GM12878 (cell line): ENCODE measurements around the gene MGME1. TPM values are rescaled to one million over a fixed set of nuclear protein-coding genes. Genes with fewer than 3 reads are reported as not detected.

Experiments
- ATAC-seq: fragments of 200-7000 bp; cut with Tn5 transposase; 3 replicates; pipeline ENCODE4 v1.9.1; 2020; ENCODE audit warnings: mild to moderate bottlenecking, moderate library complexity
- BruUV-seq: library from RNA; stranded (reverse); fragments of 400-500 nt; replicated peaks from 2 replicates; lab custom pipeline; 2021; lab: Mats Ljungman, UMichigan
- CTCF ChIA-PET: fragments of 300-600 bp; sonication (Branson Sonifier 250); formaldehyde crosslinking; extraction: SDS; loops from one replicate; lab custom pipeline; 2021; ENCODE audit warnings: inconsistent platforms; lab: Yijun Ruan, JAX
- POLR2A ChIA-PET: fragments of 350-600 bp; formaldehyde crosslinking; extraction: SDS; loops from one replicate; lab custom pipeline; 2021; ENCODE audit warnings: inconsistent platforms; lab: Charles Lee
- RAD21 ChIA-PET: fragments of 300-600 bp; sonication (Branson Sonifier 250); formaldehyde crosslinking; loops from one replicate; lab custom pipeline; 2023; ENCODE audit warnings: antibody characterized with exemption; ENCODE audit not compliant: unreplicated experiment; lab: Charles Lee
- SMC1A ChIA-PET: fragments of 300-600 bp; sonication (Branson Sonifier 250); formaldehyde crosslinking; loops from one replicate; lab custom pipeline; 2023; ENCODE audit not compliant: unreplicated experiment, uncharacterized antibody; lab: Charles Lee
- DNase-seq: peaks from one replicate; pipeline ENCODE4 v3.0.0-alpha.2; 2011; ENCODE audit warnings: low read depth, low spot score
- FAIRE-seq: peaks from 3 replicates; lab custom pipeline; 2011; peaks lifted over from hg19 to GRCh38; lab: Jason Lieb, UNC
- H2AFZ ChIP-seq: 2 replicates; pipeline ENCODE4 v1.6.0; 2011; ENCODE audit warnings: low read depth, low read length, control low read depth; ENCODE audit not compliant: control insufficient read depth
- H3K27ac ChIP-seq: 2 replicates; pipeline ENCODE4 v1.5.1; 2011; ENCODE audit warnings: control low read depth; ENCODE audit not compliant: control insufficient read depth, insufficient read depth
- H3K27me3 ChIP-seq, 2 experiments: replicated peaks in 1 of 2; 2 replicates each; pipeline versions ENCODE4 v1.6.0 to v1.6.1; 2011; ENCODE audit warnings: low read length in 1 of 2; ENCODE audit not compliant: control insufficient read depth in 2 of 2, insufficient read depth in 2 of 2
- H3K36me3 ChIP-seq, 2 experiments: 2 replicates each; pipeline ENCODE4 v1.5.1; 2011; ENCODE audit warnings: low read length in 1 of 2; ENCODE audit not compliant: control insufficient read depth in 2 of 2, insufficient read depth in 2 of 2
- H3K4me1 ChIP-seq: 2 replicates; pipeline ENCODE4 v1.6.1; 2011; ENCODE audit warnings: mild to moderate bottlenecking, low read length, moderate library complexity, mixed read lengths; ENCODE audit not compliant: control insufficient read depth, insufficient read depth
- H3K4me2 ChIP-seq: 2 replicates; pipeline ENCODE4 v1.6.0; 2011; ENCODE audit warnings: control low read depth; ENCODE audit not compliant: control insufficient read depth, insufficient read depth
- H3K4me3 ChIP-seq: fragments of 200-600 bp; sonication (generic); 2 replicates; pipeline ENCODE4 v1.5.1; 2016
- H3K79me2 ChIP-seq: 2 replicates; pipeline ENCODE4 v1.6.0; 2011; ENCODE audit warnings: low read length; ENCODE audit not compliant: control insufficient read depth, insufficient read depth
- H3K9ac ChIP-seq: 2 replicates; pipeline ENCODE4 v1.8.0; 2011; ENCODE audit warnings: low read length, control low read depth, mixed read lengths; ENCODE audit not compliant: control insufficient read depth, insufficient read depth
- H3K9me3 ChIP-seq: replicated peaks from 3 replicates; pipeline ENCODE4 v1.5.1; 2011; ENCODE audit warnings: mild to moderate bottlenecking, low read length; ENCODE audit not compliant: control insufficient read depth, insufficient read depth
- H4K20me1 ChIP-seq: 2 replicates; pipeline ENCODE4 v1.6.0; 2011; ENCODE audit not compliant: control insufficient read depth, insufficient read depth
- CBX5 ChIP-seq: sonication (generic); IDR thresholded peaks from 2 replicates; pipeline ENCODE4 v1.6.1; 2016; ENCODE audit warnings: low read depth, moderate library complexity, mild to moderate bottlenecking, inconsistent platforms
- CREM ChIP-seq: IDR thresholded peaks from 2 replicates; pipeline ENCODE4 v1.6.1; 2014; ENCODE audit warnings: antibody characterized with exemption, low read depth
- FOXM1 ChIP-seq: IDR thresholded peaks from 2 replicates; pipeline ENCODE4 v1.6.1; 2012; ENCODE audit warnings: low read depth, mild to moderate bottlenecking, inconsistent platforms, low read length, moderate library complexity
- IKZF2 ChIP-seq, 2 experiments: fragments of 450-650 bp; IDR thresholded peaks; 2 replicates each; pipeline ENCODE4 v1.6.1; 2017; ENCODE audit warnings: mild to moderate bottlenecking in 2 of 2, moderate library complexity in 2 of 2
- SP1 ChIP-seq: IDR thresholded peaks from one replicate; pipeline ENCODE4 v1.6.1; 2011; ENCODE audit warnings: low read depth, low read length
- ZNF24 ChIP-seq: fragments of 450-650 bp; IDR thresholded peaks from 2 replicates; pipeline ENCODE4 v1.6.1; 2017; ENCODE audit warnings: antibody characterized with exemption, mild to moderate bottlenecking
- ZNF274 ChIP-seq: IDR thresholded peaks from one replicate; pipeline ENCODE4 v1.8.0; 2011; ENCODE audit not compliant: insufficient read length, insufficient read depth
- WGBS: methylation state at CpG from one replicate; pipeline ENCODE4 v1.1.6; 2016; ENCODE audit warnings: low lambda C conversion rate; ENCODE audit not compliant: insufficient replicate concordance, insufficient coverage; ENCODE audit errors: missing lambda C conversion rate; 5-methylcytosine and 5-hydroxymethylcytosine counted together
- in situ Hi-C: fragments of 300-500 bp; cut with MboI; formaldehyde crosslinking; loops from 9 replicates; pipeline ENCODE4 v1.14.3; 2018; ENCODE audit warnings: mixed read lengths
- intact Hi-C: fragments of 100-400 bp; cut with micrococcal nuclease; formaldehyde crosslinking; loops from one replicate; pipeline ENCODE4 v1.14.2; 2022; ENCODE audit not compliant: unreplicated experiment
- polyA plus RNA-seq, 11 experiments: library from polyadenylated mRNA; depleted of rRNA in 4 of 11; unstranded in 6 of 11; stranded (reverse) in 5 of 11; fragments of >200 nt; fragmentation: Nextera tagmentation in 4 of 11; fragmentation: Illumina TruSeq in 1 of 11; extraction: Ambion mirVana in 4 of 11; extraction: Trizol in 1 of 11; gene quantifications; 1 replicate in 1 of 11; 2 replicates in 10 of 11; pipeline versions ENCODE4 v1.2.1 to v1.2.3, GENCODE V29; 2011 to 2016; ENCODE audit warnings: inconsistent platforms in 2 of 11, missing spikeins in 2 of 11, low read depth in 1 of 11
- total RNA-seq, 4 experiments: library from RNA; depleted of rRNA in 3 of 4; stranded (reverse); fragments of >200 nt in 3 of 4; fragmentation: Illumina TruSeq in 1 of 4; extraction: Trizol in 1 of 4; gene quantifications; 2 replicates each; pipeline versions ENCODE4 v1.2.1 to v1.2.3, GENCODE V29; 2013 to 2021
- TF ChIP-seq, protein P1 (sequence below): fragments of 450-650 bp; IDR thresholded peaks from 2 replicates; pipeline ENCODE4 v1.6.1; 2017; ENCODE audit warnings: mild to moderate bottlenecking, moderate library complexity

Gene MGME1
- total and polyA plus RNA-seq, 10 of the 15 experiments (the other 5 are each of a cell fraction or from before 2014, with no cell fraction given) = 13.4 to 44.8 (median 30.6) TPM

DNA sequence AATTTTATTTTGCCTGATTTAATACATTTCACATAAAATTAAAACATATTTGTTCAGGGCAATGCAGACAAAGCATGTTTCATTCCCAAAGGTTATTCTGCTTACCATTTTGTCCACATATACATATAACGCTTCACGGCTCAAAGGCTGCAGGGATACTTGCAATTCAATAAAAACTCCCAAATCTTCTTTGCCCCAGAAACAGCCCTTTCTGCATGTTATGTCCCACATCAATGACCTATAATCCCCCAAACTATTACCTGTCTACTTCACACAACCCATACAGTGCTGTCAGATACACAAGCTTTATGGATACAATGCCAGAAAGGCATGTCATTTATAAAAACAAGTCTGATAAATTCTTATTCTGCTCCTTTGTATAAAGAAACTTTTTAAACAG is 20.4 kb upstream of the MGME1 start:
- BruUV-seq = no TSS peak
- ChIA-PET CTCF (interaction anchor here (1.0 to 7.1 kb wide), 6 partner anchors 9 to 56 kb away, joined by 3 to 44 read pairs (median 4); no protein-coding TSS in a partner anchor), POLR2A (interaction anchor here (1.2 kb wide), 1 partner anchor 36 kb away, joined by 3 read pairs; no protein-coding TSS in a partner anchor), SMC1A (interaction anchor here (0.8 kb wide), 1 partner anchor 17 kb away, joined by 3 read pairs; no protein-coding TSS in a partner anchor), RAD21 (interaction anchor here (1.1 kb wide), 1 partner anchor 15 kb away, joined by 5 read pairs; no protein-coding TSS in a partner anchor)
- FAIRE-seq = no peak
- peaks cover 21 to 61% of the 10 kb centered on the region in 2 experiments for H3K36me3 ChIP-seq
- no peak for ATAC-seq
- in situ Hi-C loops (no loop called here), intact Hi-C loops (no loop called here)
- no peak for DNase-seq
- peaks cover 16% of the 10 kb centered on the region for H3K4me1 ChIP-seq
- peaks cover 24% of the 10 kb centered on the region for H3K79me2 ChIP-seq
- no peak overlapping the region for H3K4me2 ChIP-seq
- H2AFZ ChIP-seq = no peak overlapping the region
- H3K9ac ChIP-seq = no peak overlapping the region
- 100% methylated on average over 2 of the region's 2 CpGs for WGBS
- no peaks in the 10 kb centered on the region for H3K9me3 ChIP-seq
- H3K27ac ChIP-seq = no peak overlapping the region
- H4K20me1 ChIP-seq = peaks cover 5% of the 10 kb centered on the region; the same call in 1 of the 2 replicates
- no peak overlapping the region for H3K4me3 ChIP-seq
- no peak for TF ChIP-seq FOXM1
- TF ChIP-seq, all 136 proteins: peak for 0
- no peaks in the 10 kb centered on the region for H3K27me3 ChIP-seq

DNA sequence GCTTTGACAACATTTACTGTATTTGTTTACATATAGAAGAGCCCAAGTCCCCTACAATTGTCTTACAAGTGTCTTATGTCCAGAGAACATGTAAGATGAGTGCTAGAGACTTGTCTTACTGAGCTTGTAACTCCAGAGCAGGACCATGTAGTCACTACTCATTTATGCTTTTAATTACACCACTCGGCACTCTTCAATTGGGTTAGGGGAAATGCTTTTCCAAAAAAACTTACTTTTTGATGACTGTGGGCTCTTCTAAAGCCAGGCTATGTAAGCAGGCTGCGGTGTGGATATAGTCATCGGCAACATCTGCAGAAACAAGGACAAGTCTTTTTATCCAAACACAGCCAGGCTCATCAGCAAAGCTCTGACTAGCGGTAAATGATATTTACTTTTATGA is 18.9 kb upstream of the MGME1 start:
- peaks cover 37% of the 10 kb centered on the region for H3K79me2 ChIP-seq
- ChIA-PET CTCF (interaction anchor here (5.6 to 7.1 kb wide), 2 partner anchors 8 to 12 kb away, joined by 20 to 44 read pairs; no protein-coding TSS in a partner anchor), RAD21 (no interaction called here), POLR2A (no interaction called here), SMC1A (no interaction called here)
- H3K4me1 ChIP-seq = peaks cover 10% of the 10 kb centered on the region; the same call in 1 of the 2 replicates
- ATAC-seq (no peak), DNase-seq (no peak), FAIRE-seq (no peak)
- no TSS peak for BruUV-seq
- intact Hi-C loops (no loop called here), in situ Hi-C loops (no loop called here)
- no peak overlapping the region for H3K9ac ChIP-seq
- H3K27ac ChIP-seq = no peak overlapping the region
- TF ChIP-seq, protein P1, sequence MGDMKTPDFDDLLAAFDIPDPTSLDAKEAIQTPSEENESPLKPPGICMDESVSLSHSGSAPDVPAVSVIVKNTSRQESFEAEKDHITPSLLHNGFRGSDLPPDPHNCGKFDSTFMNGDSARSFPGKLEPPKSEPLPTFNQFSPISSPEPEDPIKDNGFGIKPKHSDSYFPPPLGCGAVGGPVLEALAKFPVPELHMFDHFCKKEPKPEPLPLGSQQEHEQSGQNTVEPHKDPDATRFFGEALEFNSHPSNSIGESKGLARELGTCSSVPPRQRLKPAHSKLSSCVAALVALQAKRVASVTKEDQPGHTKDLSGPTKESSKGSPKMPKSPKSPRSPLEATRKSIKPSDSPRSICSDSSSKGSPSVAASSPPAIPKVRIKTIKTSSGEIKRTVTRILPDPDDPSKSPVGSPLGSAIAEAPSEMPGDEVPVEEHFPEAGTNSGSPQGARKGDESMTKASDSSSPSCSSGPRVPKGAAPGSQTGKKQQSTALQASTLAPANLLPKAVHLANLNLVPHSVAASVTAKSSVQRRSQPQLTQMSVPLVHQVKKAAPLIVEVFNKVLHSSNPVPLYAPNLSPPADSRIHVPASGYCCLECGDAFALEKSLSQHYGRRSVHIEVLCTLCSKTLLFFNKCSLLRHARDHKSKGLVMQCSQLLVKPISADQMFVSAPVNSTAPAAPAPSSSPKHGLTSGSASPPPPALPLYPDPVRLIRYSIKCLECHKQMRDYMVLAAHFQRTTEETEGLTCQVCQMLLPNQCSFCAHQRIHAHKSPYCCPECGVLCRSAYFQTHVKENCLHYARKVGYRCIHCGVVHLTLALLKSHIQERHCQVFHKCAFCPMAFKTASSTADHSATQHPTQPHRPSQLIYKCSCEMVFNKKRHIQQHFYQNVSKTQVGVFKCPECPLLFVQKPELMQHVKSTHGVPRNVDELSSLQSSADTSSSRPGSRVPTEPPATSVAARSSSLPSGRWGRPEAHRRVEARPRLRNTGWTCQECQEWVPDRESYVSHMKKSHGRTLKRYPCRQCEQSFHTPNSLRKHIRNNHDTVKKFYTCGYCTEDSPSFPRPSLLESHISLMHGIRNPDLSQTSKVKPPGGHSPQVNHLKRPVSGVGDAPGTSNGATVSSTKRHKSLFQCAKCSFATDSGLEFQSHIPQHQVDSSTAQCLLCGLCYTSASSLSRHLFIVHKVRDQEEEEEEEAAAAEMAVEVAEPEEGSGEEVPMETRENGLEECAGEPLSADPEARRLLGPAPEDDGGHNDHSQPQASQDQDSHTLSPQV = no peak
- no peak for TF ChIP-seq CREM
- TF ChIP-seq CBX5 = no peak
- TF ChIP-seq IKZF2 (IDR thresholded peaks at IDR 0.05) = no peak
- TF ChIP-seq SP1 = no peak
- no peak for TF ChIP-seq ZNF24
- TF ChIP-seq ZNF274 = no peak
- H3K9me3 ChIP-seq = no peaks in the 10 kb centered on the region
- H3K4me2 ChIP-seq = no peak overlapping the region
- H3K27me3 ChIP-seq = no peaks in the 10 kb centered on the region
- 99% methylated on average over 4 of the region's 4 CpGs for WGBS
- H2AFZ ChIP-seq = no peak overlapping the region
- peaks cover 26 to 60% of the 10 kb centered on the region in 2 experiments for H3K36me3 ChIP-seq
- H3K4me3 ChIP-seq = no peak overlapping the region
- H4K20me1 ChIP-seq = peaks cover 5% of the 10 kb centered on the region; the same call in 1 of the 2 replicates
